Astrocyte of the cerebellum (primary cell): ENCODE data around the gene MLX.
A peak's percentile ranks its signal among the peaks of the same experiment; 100 is the strongest.
"Not testable (repeated sequence)": the region's sequence is repeated elsewhere in the genome, so short reads cannot be mapped to it uniquely, and the experiment has no call there.

ENCODE experiments used
- DNase-seq: peaks from one replicate; pipeline ENCODE4 v3.0.0-alpha.2; 2011; ENCODE audit warnings: low read depth
- H3K4me3 ChIP-seq: 2 replicates; pipeline ENCODE4 v1.5.1; 2011; ENCODE audit warnings: mild to moderate bottlenecking, low read depth, low read length, moderate library complexity
- in situ Hi-C: cut with HindIII; loops from 2 replicates; pipeline ENCODE4 v1.10.0; 2017; ENCODE audit warnings: low sequenced_read_pairs
- TF ChIP-seq, protein P1 (sequence below): IDR thresholded peaks from 2 replicates; pipeline ENCODE4 v1.5.1; 2012; ENCODE audit warnings: low read length, low read depth, moderate library complexity, mild to moderate bottlenecking; ENCODE audit errors: missing control alignments

The MLX gene

DNA sequence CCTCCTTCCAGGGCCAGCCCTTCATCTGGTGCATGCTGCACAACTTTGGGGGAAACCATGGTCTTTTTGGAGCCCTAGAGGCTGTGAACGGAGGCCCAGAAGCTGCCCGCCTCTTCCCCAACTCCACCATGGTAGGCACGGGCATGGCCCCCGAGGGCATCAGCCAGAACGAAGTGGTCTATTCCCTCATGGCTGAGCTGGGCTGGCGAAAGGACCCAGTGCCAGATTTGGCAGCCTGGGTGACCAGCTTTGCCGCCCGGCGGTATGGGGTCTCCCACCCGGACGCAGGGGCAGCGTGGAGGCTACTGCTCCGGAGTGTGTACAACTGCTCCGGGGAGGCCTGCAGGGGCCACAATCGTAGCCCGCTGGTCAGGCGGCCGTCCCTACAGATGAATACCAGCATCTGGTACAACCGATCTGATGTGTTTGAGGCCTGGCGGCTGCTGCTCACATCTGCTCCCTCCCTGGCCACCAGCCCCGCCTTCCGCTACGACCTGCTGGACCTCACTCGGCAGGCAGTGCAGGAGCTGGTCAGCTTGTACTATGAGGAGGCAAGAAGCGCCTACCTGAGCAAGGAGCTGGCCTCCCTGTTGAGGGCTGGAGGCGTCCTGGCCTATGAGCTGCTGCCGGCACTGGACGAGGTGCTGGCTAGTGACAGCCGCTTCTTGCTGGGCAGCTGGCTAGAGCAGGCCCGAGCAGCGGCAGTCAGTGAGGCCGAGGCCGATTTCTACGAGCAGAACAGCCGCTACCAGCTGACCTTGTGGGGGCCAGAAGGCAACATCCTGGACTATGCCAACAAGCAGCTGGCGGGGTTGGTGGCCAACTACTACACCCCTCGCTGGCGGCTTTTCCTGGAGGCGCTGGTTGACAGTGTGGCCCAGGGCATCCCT, 23.5 kb upstream of the MLX start:
- TF ChIP-seq, protein P1, sequence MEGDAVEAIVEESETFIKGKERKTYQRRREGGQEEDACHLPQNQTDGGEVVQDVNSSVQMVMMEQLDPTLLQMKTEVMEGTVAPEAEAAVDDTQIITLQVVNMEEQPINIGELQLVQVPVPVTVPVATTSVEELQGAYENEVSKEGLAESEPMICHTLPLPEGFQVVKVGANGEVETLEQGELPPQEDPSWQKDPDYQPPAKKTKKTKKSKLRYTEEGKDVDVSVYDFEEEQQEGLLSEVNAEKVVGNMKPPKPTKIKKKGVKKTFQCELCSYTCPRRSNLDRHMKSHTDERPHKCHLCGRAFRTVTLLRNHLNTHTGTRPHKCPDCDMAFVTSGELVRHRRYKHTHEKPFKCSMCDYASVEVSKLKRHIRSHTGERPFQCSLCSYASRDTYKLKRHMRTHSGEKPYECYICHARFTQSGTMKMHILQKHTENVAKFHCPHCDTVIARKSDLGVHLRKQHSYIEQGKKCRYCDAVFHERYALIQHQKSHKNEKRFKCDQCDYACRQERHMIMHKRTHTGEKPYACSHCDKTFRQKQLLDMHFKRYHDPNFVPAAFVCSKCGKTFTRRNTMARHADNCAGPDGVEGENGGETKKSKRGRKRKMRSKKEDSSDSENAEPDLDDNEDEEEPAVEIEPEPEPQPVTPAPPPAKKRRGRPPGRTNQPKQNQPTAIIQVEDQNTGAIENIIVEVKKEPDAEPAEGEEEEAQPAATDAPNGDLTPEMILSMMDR, result no peak
- H3K4me3 ChIP-seq, result no peak overlapping the region
- in situ Hi-C loops, result no loop called here
- no peak for DNase-seq

DNA sequence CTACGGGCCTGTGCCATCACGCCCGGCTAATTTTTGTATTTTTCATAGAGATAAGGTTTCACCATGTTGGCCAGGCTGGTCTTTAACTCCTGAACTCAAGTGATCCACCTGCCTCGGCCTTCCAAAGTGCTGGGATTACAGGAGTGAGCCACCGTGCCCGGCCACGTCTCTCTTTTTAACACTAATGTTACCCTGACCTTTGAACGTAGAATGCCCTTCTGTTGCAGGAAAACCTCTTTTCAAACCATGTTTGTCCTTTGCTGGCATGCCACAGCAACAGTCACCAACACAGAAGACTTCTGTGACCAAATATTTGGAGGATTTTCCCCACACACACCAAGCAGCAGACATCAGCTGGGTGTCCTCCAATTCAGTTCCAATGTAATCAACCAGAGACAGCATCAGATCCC, 22.0 kb upstream of the MLX start:
- DNase-seq, result no peak
- in situ Hi-C loops, result no loop called here
- no peak overlapping the region for H3K4me3 ChIP-seq
- TF ChIP-seq, protein P1, result no peak

DNA sequence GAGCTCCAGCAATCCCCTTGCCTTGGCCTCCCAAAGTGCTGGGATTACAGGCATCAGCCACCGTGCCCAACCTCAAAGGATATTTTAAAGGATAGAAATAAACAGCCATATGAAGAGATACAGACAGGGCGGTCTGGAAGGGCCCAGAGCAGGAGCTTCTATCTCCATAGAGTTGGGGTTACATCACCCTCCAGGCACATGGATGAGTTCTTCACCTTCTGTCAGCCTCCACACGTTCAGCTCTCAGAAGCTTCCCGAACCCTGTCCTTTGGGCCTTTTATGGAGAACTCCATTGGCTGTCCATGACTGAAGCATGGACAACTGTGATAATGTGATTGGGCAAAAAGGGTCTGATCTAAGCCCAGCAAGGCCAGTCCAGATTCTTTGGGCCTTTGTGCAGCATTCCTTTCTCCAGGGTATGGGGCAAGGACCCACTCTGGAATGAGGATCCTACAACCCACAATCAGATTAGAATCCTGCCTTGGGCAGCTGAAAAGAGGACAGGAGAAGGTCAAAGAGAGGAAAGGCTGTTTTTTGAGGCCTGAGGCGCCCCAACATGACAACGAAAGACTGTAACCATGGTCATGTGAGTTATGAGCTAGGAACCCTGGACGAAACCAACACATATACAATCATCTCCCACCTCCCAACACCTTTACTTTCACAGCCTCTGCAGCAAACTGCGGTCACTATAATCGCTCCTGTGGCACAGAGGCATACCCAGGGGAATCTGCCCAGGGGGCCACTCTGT, 21.0 kb upstream of the MLX start:
- H3K4me3 ChIP-seq, in situ Hi-C loops, DNase-seq: not testable (repeated sequence)

DNA sequence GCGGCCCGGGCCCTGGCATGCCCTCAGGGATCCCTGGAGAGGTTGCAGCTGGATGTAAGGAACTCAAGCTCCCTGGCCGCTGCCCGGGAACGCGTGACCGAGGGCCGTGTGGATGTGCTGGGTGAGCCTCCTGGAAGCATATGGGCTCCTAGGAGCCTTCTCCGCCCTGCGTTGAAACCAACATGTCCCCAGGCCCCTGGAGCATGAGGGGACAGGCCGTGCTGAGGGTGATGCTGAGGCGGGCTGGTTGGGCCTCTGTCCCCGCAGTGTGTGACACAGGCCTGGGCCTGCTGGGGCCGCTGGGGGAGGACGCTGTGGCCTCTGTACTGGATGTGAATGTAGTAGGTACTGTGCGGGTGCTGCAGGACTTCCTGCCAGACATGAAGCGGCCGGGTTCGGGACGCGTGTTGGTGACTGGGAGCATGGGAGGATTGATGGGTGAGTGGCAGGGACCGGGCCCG, 19.9 kb upstream of the MLX start:
- in situ Hi-C loops, result no loop called here
- no peak overlapping the region for H3K4me3 ChIP-seq
- DNase-seq, result no peak
- TF ChIP-seq, protein P1, result no peak

DNA sequence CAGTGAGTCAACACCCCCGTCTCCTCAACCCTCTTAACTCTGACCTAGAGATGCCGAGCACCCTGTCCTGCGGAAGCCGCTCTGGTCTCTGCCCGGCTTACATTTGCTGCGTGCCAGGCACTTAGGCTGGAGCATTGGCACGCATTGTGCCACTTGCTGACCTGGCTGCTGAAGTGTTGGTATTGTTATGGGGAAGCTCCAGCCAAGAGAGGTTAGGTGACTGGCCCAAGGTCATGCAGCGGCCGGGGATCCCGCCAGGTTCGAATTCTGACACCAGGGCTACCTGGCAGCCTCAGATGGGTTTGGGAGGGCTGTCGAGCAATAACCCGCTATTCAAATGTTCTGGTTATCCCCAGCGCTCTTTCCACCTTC, 19.2 kb upstream of the MLX start:
- TF ChIP-seq, protein P1, result no peak
- no peak for DNase-seq
- in situ Hi-C loops, result no loop called here
- H3K4me3 ChIP-seq, result no peak overlapping the region

DNA sequence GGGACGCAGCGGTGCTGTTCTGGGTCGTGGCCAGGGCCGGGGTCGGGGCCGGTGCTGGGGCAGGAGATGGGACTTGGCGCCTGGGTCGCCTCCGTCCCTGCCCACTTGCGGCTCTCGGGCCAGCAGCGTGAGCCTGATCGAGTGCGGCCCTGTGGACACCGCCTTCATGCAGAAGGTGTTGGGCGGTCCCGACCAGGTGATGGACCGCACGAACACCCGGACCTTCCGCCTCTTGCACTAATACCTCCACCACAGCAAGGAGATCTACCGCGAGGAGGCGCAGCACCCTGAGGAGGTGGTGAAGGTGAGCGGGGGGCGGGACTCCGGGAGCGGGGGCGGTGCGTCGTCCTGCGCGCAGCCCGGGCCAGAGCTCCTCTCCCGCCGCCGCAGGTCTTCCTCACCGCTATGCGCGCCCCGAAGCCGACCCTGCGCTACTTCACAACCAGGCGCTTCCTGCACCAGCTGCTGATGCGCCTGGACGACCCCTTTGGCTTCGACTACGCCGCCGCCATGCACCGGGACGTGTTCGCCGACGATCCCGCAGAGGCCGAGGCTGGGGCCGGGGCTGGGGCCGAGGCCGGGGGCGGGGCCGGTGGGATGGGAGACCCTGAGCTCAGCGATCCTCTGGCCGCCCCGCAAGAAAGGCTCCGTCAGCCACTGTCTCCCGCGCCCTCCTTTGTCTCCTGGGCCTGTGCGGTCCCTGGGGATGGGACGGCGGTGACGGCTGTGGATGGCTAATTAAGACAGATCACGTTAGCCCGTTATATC, 18.6 kb upstream of the MLX start:
- no peak for DNase-seq
- TF ChIP-seq, protein P1, result peak; percentile 41
- in situ Hi-C loops, result no loop called here
- peak overlapping the region; percentile 31 for H3K4me3 ChIP-seq
